HepG2 (cell line): Measurements from ENCODE around the gene ITPR1. TPM values are rescaled to one million over a fixed set of nuclear protein-coding genes. Genes with fewer than 3 reads are reported as not detected.

ENCODE experiments used
- ATAC-seq: fragments of 200-7000 bp; cut with Tn5 transposase; 3 replicates; pipeline ENCODE4 v1.9.1; 2020; ENCODE audit warnings: mild to moderate bottlenecking, moderate library complexity
- BruUV-seq: library from RNA; stranded (reverse); fragments of 400-500 nt; replicated peaks from 2 replicates; lab custom pipeline; 2021; lab: Mats Ljungman, UMichigan
- CTCF ChIA-PET: fragments of 300-600 bp; formaldehyde crosslinking; extraction: SDS; loops from one replicate; lab custom pipeline; 2021; ENCODE audit warnings: low total read pairs, inconsistent platforms, low intra/inter-chr PET ratio; lab: Yijun Ruan, JAX
- POLR2A ChIA-PET: fragments of 350-600 bp; sonication (Branson Sonifier 250); formaldehyde crosslinking; loops from one replicate; lab custom pipeline; 2020; ENCODE audit warnings: antibody characterized with exemption, inconsistent platforms; lab: Yijun Ruan, JAX
- DNase-seq: peaks from one replicate; pipeline ENCODE4 v3.0.0-alpha.2; 2015; ENCODE audit warnings: low spot score
- FAIRE-seq: peaks from 3 replicates; lab custom pipeline; 2011; peaks lifted over from hg19 to GRCh38; lab: Jason Lieb, UNC
- H2AFZ ChIP-seq: one replicate; pipeline ENCODE4 v1.6.1; 2011; ENCODE audit warnings: low read length, inconsistent platforms
- H3K27ac ChIP-seq: fragments of 300-600 bp; 3 replicates; pipeline ENCODE4 v1.8.0; 2011; ENCODE audit warnings: mixed run types, mild to moderate bottlenecking, mixed read lengths, low read length, inconsistent platforms; ENCODE audit not compliant: insufficient read depth; ENCODE audit errors: extremely low read length
- H3K27me3 ChIP-seq, 2 experiments: fragments of 200-600 bp in 1 of 2; 2 replicates in 1 of 2; 3 replicates in 1 of 2; pipeline versions ENCODE4 v1.6.0 to v1.8.0; 2011; ENCODE audit warnings: low read length in 2 of 2, mild to moderate bottlenecking in 2 of 2, moderate library complexity in 2 of 2, inconsistent platforms in 1 of 2; ENCODE audit not compliant: insufficient read depth in 2 of 2, control insufficient read depth in 1 of 2
- H3K36me3 ChIP-seq, 2 experiments: fragments of 200-600 bp in 1 of 2; replicated peaks in 1 of 2; 2 replicates in 1 of 2; 3 replicates in 1 of 2; pipeline versions ENCODE4 v1.5.1 to v1.8.0; 2011; ENCODE audit warnings: low read length in 2 of 2, inconsistent platforms in 1 of 2; ENCODE audit not compliant: insufficient read depth in 2 of 2, control insufficient read depth in 1 of 2
- H3K4me1 ChIP-seq: 2 replicates; pipeline ENCODE4 v1.5.1; 2012; ENCODE audit warnings: low read length, inconsistent platforms; ENCODE audit not compliant: insufficient read depth
- H3K4me2 ChIP-seq: 2 replicates; pipeline ENCODE4 v1.6.0; 2011; ENCODE audit warnings: low read depth, low read length, inconsistent platforms
- H3K4me3 ChIP-seq, 3 experiments: fragments of 200-600 bp in 1 of 3; sonication (generic), shearing (Covaris generic) in 1 of 3; replicated peaks in 1 of 3; 2 replicates each; pipeline ENCODE4 v1.5.1; 2011 to 2016; ENCODE audit warnings: low read length in 3 of 3, inconsistent platforms in 2 of 3, low read depth in 2 of 3, mild to moderate bottlenecking in 2 of 3, control low read depth in 1 of 3, mixed read lengths in 1 of 3; ENCODE audit not compliant: insufficient read depth in 1 of 3
- H3K79me2 ChIP-seq: one replicate; pipeline ENCODE4 v1.6.1; 2011; ENCODE audit warnings: low read length, inconsistent platforms; ENCODE audit not compliant: insufficient read depth
- H3K9ac ChIP-seq: 2 replicates; pipeline ENCODE4 v1.6.0; 2011; ENCODE audit warnings: mild to moderate bottlenecking, low read depth, low read length, inconsistent platforms; ENCODE audit not compliant: insufficient read depth
- H3K9me3 ChIP-seq: 2 replicates; pipeline ENCODE4 v1.5.1; 2012; ENCODE audit warnings: mild to moderate bottlenecking, low read length
- H4K20me1 ChIP-seq: 2 replicates; pipeline ENCODE4 v1.6.0; 2011; ENCODE audit warnings: inconsistent platforms, mild to moderate bottlenecking, low read length, moderate library complexity; ENCODE audit not compliant: insufficient read depth
- GMEB1 ChIP-seq: sonication (generic); formaldehyde crosslinking; IDR thresholded peaks from 2 replicates; pipeline ENCODE4 v1.5.1; 2020; ENCODE audit warnings: missing genetic modification reagents, mild to moderate bottlenecking, borderline replicate concordance
- NR1H2 ChIP-seq: sonication (generic); formaldehyde crosslinking; IDR thresholded peaks from 2 replicates; pipeline ENCODE4 v1.8.1; 2022; ENCODE audit warnings: low read depth, missing genetic modification reagents, borderline replicate concordance
- ONECUT2 ChIP-seq: sonication (generic); formaldehyde crosslinking; IDR thresholded peaks from 2 replicates; pipeline ENCODE4 v1.4.0; 2020; ENCODE audit warnings: missing genetic modification reagents
- POLR2G ChIP-seq: fragments of 200-400 bp; formaldehyde crosslinking; IDR thresholded peaks from 2 replicates; pipeline ENCODE4 v1.6.1; 2018; ENCODE audit warnings: mild to moderate bottlenecking, low read depth, low read length, moderate library complexity
- SNRNP70 ChIP-seq: fragments of 200-400 bp; formaldehyde crosslinking; IDR thresholded peaks from 2 replicates; pipeline ENCODE4 v1.6.1; 2017; ENCODE audit warnings: mild to moderate bottlenecking, low read depth, low read length, moderate library complexity
- ZEB1 ChIP-seq: IDR thresholded peaks from 2 replicates; pipeline ENCODE4 v1.6.1; 2012; ENCODE audit warnings: mild to moderate bottlenecking, low read depth, inconsistent platforms; ENCODE audit not compliant: insufficient replicate concordance
- ZNF724P ChIP-seq: sonication (generic); formaldehyde crosslinking; IDR thresholded peaks from 2 replicates; pipeline ENCODE4 v1.8.0; 2022; ENCODE audit warnings: missing genetic modification reagents, borderline replicate concordance
- WGBS: methylation state at CpG from one replicate; pipeline ENCODE4 v1.1.6; 2017; ENCODE audit warnings: low lambda C conversion rate; 5-methylcytosine and 5-hydroxymethylcytosine counted together
- in situ Hi-C: cut with HindIII; loops from 2 replicates; pipeline ENCODE4 v1.10.0; 2017; ENCODE audit warnings: low pct_unique_long_range_greater_than_20kb; ENCODE audit not compliant: extremely low pct_ligation_motif_present
- intact Hi-C: fragments of 100-400 bp; cut with micrococcal nuclease; formaldehyde crosslinking; loops from one replicate; pipeline ENCODE4 v1.10.0; 2022; ENCODE audit not compliant: unreplicated experiment
- polyA plus RNA-seq, 8 experiments: library from polyadenylated mRNA; depleted of rRNA in 3 of 8; stranded (reverse) in 7 of 8; unstranded in 1 of 8; fragments of >200 nt; fragmentation: Illumina TruSeq in 4 of 8; extraction: Trizol in 4 of 8; gene quantifications; 2 replicates each; pipeline versions ENCODE4 v1.2.1 to v1.2.3, GENCODE V29; 2011 to 2016; ENCODE audit warnings: low read depth in 4 of 8, missing spikeins in 1 of 8, mixed read lengths in 1 of 8; ENCODE audit not compliant: insufficient read depth in 1 of 8
- total RNA-seq, 5 experiments: library from RNA; depleted of rRNA; stranded (reverse); fragments of >200 nt; fragmentation: Illumina TruSeq; extraction: Trizol; gene quantifications; 2 replicates each; pipeline ENCODE4 v1.2.3, GENCODE V29; 2016; ENCODE audit warnings: low read depth in 1 of 5
- TF ChIP-seq, protein P1 (sequence below): IDR thresholded peaks from 2 replicates; pipeline ENCODE4 v1.6.1; 2012; ENCODE audit warnings: low read length, improper control_type of control experiment

ITPR1 gene
- total and polyA plus RNA-seq, 2 of the 13 experiments (the other 11 are each of a cell fraction or from before 2014, with no cell fraction given) = 10.0 to 11.4 TPM

GRCh38 chr3:4763604-4764247 lies 270.6 kb downstream of the ITPR1 start:
- Histone ChIP-seq H4K20me1 (no peaks in the 10 kb centered on the region), H3K27ac (no peak overlapping the region), H3K4me2 (no peak overlapping the region), H3K36me3 (0 out of 5 replicates have a peak, but pooled peaks cover 0 to 2% of the 10 kb centered on the region in 2 experiments), H3K9me3 (peaks cover 6% of the 10 kb centered on the region; the same call in 1 of the 2 replicates), H3K9ac (no peak overlapping the region), H3K79me2 (no peaks in the 10 kb centered on the region), H3K27me3 (no peaks in the 10 kb centered on the region), H3K4me3 (no peak overlapping the region), H2AFZ (no peak overlapping the region), H3K4me1 (peaks cover 7% of the 10 kb centered on the region)
- BruUV-seq = no TSS peak
- WGBS = 96% methylated on average over 21 of the region's 21 CpGs
- ATAC-seq = no peak
- no peak for DNase-seq
- FAIRE-seq = no peak
- intact Hi-C loops (no loop called here), in situ Hi-C loops (no loop called here)
- TF ChIP-seq ZNF724P (no peak), ZEB1 (no peak), NR1H2 (no peak), POLR2G (no peak), ONECUT2 (no peak), SNRNP70 (no peak), GMEB1 (CRISPR knock-in tag) (no peak)
- TF ChIP-seq, protein P1, sequence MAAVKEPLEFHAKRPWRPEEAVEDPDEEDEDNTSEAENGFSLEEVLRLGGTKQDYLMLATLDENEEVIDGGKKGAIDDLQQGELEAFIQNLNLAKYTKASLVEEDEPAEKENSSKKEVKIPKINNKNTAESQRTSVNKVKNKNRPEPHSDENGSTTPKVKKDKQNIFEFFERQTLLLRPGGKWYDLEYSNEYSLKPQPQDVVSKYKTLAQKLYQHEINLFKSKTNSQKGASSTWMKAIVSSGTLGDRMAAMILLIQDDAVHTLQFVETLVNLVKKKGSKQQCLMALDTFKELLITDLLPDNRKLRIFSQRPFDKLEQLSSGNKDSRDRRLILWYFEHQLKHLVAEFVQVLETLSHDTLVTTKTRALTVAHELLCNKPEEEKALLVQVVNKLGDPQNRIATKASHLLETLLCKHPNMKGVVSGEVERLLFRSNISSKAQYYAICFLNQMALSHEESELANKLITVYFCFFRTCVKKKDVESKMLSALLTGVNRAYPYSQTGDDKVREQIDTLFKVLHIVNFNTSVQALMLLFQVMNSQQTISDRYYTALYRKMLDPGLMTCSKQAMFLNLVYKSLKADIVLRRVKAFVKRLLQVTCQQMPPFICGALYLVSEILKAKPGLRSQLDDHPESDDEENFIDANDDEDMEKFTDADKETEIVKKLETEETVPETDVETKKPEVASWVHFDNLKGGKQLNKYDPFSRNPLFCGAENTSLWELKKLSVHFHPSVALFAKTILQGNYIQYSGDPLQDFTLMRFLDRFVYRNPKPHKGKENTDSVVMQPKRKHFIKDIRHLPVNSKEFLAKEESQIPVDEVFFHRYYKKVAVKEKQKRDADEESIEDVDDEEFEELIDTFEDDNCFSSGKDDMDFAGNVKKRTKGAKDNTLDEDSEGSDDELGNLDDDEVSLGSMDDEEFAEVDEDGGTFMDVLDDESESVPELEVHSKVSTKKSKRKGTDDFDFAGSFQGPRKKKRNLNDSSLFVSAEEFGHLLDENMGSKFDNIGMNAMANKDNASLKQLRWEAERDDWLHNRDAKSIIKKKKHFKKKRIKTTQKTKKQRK = no peak
- ChIA-PET POLR2A (no interaction called here), CTCF (no interaction called here)
